Measurements from ENCODE around the gene STX12.
"Not testable (repeated sequence)": the region's sequence is repeated elsewhere in the genome, so short reads cannot be mapped to it uniquely, and the experiment has no call there.

The STX12 gene

DNA sequence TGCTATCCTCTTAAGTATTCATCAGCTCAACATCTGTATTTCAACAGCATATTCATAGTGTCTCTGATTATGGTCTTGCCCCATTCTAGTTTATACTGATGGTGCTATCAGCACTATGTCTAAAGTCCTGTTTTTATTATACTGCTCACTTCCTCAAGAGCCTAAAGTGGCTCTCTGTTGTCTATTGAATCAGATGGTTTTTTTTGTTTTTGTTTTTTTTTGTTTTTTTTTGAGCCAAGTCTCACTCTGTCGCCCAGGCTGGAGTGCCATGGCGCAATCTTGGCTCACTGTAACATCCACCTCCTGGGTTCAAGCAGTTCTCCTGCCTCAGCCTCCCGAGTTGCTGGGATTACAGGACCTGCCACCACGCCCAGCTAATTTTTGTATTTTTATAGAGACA is 6.1 kb downstream of the STX12 start:
- Mint-ChIP-seq H3K27ac (no peak overlapping the region), H3K4me3 (no peak overlapping the region), H3K27me3 (ENCODE audit: low read depth) (no peaks in the 10 kb centered on the region), H3K9me3 (no peaks in the 10 kb centered on the region), H3K4me1 (no peaks in the 10 kb centered on the region), H3K36me3 (ENCODE audit: low read depth) (peaks cover 3% of the 10 kb centered on the region)
- TF ChIP-seq, protein P1, sequence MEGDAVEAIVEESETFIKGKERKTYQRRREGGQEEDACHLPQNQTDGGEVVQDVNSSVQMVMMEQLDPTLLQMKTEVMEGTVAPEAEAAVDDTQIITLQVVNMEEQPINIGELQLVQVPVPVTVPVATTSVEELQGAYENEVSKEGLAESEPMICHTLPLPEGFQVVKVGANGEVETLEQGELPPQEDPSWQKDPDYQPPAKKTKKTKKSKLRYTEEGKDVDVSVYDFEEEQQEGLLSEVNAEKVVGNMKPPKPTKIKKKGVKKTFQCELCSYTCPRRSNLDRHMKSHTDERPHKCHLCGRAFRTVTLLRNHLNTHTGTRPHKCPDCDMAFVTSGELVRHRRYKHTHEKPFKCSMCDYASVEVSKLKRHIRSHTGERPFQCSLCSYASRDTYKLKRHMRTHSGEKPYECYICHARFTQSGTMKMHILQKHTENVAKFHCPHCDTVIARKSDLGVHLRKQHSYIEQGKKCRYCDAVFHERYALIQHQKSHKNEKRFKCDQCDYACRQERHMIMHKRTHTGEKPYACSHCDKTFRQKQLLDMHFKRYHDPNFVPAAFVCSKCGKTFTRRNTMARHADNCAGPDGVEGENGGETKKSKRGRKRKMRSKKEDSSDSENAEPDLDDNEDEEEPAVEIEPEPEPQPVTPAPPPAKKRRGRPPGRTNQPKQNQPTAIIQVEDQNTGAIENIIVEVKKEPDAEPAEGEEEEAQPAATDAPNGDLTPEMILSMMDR (IDR thresholded peaks at IDR 0.05; ENCODE audit: unreplicated experiment in 3 of 3): no peak

DNA sequence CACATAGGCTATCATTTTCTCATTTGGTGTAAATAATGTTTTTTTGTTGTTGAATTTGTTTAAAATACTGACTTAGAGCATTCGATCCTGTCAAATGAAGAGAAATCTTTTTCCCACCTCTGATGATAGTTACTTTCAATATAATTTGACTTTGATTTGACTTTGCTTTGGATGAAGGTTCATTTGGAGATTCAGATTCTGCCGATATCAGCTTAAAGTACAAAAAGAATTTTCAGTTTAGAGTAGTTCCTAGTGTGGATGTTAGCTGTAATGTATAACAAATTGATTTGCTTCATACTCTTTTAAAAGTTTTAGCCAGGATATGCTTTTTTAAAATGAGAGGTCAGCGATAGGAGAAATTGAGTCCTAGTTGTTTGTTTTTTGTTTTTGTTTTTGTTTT is 9.9 kb downstream of the STX12 start:
- H3K4me3 Mint-ChIP-seq: no peak overlapping the region

DNA sequence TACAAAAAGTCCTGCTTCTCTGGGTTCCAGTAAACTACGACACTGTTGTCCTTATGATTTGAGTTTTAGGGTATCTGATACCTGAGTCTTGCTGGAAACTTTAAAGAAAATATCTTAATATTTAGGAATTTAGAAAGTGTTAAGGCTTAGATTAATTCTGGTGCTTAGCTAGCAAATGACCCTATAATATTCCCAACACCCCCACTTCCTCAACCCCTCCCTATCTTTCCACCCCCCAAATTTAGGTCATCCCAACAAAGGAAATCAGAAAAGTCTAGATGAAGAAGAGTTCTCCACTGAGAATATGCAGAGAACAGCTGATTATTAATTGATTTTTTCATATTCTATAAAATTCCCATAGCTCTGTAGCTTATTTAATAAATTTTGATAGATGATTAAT is 11.7 kb downstream of the STX12 start:
- H3K9me3 Mint-ChIP-seq: no peaks in the 10 kb centered on the region
- no peak overlapping the region for H3K27ac Mint-ChIP-seq
- TF ChIP-seq, protein P1 (IDR thresholded peaks at IDR 0.05; ENCODE audit: unreplicated experiment in 3 of 3): no peak
- no peaks in the 10 kb centered on the region for H3K4me1 Mint-ChIP-seq
- H3K4me3 Mint-ChIP-seq: no peak overlapping the region
- H3K36me3 Mint-ChIP-seq (ENCODE audit: low read depth): peaks cover 8% of the 10 kb centered on the region
- no peaks in the 10 kb centered on the region for H3K27me3 Mint-ChIP-seq (ENCODE audit: low read depth)

More for the DNA sequence above, 9.9 kb downstream of the STX12 start:
- no peak overlapping the region for H3K27ac Mint-ChIP-seq
- no peaks in the 10 kb centered on the region for H3K27me3 Mint-ChIP-seq (ENCODE audit: low read depth)
- TF ChIP-seq, protein P1 (IDR thresholded peaks at IDR 0.05; ENCODE audit: unreplicated experiment in 3 of 3): no peak
- H3K4me1 Mint-ChIP-seq: no peaks in the 10 kb centered on the region
- H3K9me3 Mint-ChIP-seq: no peaks in the 10 kb centered on the region
- H3K36me3 Mint-ChIP-seq (ENCODE audit: low read depth): no peaks in the 10 kb centered on the region

DNA sequence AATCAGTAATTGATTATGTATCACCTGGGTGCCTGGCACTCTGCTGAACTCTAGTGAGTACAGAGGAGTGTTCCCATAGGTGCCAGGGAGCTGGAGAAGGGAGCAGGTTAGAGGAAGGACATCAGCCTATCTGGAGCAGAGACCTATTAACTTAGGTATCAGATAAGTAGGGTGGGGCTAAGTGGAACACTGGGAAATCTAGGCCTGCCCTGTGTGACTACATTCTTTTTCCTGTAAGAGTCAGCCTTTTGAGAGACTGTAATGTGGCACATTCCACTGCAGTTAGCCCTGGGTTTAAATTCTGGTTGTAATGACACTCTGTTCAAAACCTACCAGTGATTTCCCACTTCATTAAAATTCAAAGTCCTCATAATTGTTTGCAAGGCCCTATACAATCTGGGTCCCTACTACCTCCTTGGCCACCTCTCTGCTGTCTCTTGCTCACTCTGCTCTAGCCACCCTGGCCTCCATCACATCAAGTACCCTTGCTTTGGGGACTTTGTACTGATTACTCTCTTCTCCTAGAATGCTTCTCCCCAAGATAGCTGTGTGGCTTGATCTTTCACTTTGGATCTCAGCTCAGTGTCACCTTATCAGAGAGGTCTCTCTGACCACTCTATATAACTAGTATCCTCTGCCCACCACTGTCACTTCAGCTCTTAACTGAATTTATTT is 12.9 kb downstream of the STX12 start:
- H3K27me3 Mint-ChIP-seq (ENCODE audit: low read depth): no peaks in the 10 kb centered on the region
- no peaks in the 10 kb centered on the region for H3K4me1 Mint-ChIP-seq
- H3K9me3 Mint-ChIP-seq: no peaks in the 10 kb centered on the region
- TF ChIP-seq, protein P1 (IDR thresholded peaks at IDR 0.05; ENCODE audit: unreplicated experiment in 3 of 3): no peak
- peaks cover 17% of the 10 kb centered on the region for H3K36me3 Mint-ChIP-seq (ENCODE audit: low read depth)
- no peak overlapping the region for H3K4me3 Mint-ChIP-seq
- no peak overlapping the region for H3K27ac Mint-ChIP-seq

DNA sequence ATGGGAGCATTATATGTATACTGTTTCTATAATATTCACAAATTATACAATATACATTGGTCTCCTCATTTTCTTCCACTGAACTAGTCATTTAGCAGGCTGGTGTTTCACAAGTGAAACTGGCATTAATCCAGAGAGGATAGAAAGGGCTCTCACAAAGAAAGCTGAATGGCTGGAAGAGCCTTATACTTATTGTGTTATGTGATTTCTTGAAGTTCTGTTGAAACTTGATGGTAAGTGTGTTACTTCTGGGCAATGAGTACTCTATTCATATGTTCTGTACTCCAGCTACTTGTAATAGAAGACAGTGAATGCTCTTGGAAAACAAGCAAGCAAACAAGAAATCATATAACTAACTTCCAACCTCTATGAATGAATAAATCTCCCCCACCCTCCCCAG is 14.9 kb downstream of the STX12 start:
- H3K9me3 Mint-ChIP-seq: no peaks in the 10 kb centered on the region
- H3K27ac Mint-ChIP-seq: no peak overlapping the region
- no peak overlapping the region for H3K4me3 Mint-ChIP-seq
- no peaks in the 10 kb centered on the region for H3K27me3 Mint-ChIP-seq (ENCODE audit: low read depth)
- no peaks in the 10 kb centered on the region for H3K4me1 Mint-ChIP-seq
- TF ChIP-seq, protein P1 (IDR thresholded peaks at IDR 0.05; ENCODE audit: unreplicated experiment in 3 of 3): no peak
- H3K36me3 Mint-ChIP-seq (ENCODE audit: low read depth): peaks cover 22% of the 10 kb centered on the region

DNA sequence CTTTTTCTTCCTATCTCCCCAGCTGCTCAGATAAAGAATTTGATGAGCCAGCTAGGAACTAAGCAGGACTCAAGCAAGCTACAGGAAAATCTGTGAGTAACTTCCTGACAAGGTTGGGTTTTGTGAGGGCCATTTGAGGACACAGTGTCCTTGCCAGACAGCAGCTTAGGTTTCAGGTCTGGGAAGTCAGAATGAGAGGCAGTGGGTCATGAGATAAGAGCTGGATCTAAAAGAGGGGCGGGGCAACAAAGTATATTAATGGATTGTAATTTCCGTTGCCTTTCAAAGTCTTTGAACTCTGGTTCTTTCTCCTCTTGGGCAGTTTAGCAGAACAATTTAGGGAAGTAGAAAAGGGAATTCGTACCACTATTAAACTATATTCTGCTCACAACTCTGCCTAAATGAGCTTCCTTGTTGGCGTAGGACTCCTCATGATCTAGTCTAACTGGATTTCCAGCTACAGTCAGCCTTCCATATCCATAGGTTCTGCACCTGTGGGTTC is 16.6 kb downstream of the STX12 start:
- no peaks in the 10 kb centered on the region for H3K27me3 Mint-ChIP-seq (ENCODE audit: low read depth)
- no peaks in the 10 kb centered on the region for H3K4me1 Mint-ChIP-seq
- H3K36me3 Mint-ChIP-seq (ENCODE audit: low read depth): peaks cover 33% of the 10 kb centered on the region
- H3K27ac Mint-ChIP-seq: no peak overlapping the region
- TF ChIP-seq, protein P1 (IDR thresholded peaks at IDR 0.05; ENCODE audit: unreplicated experiment in 3 of 3): no peak
- no peak overlapping the region for H3K4me3 Mint-ChIP-seq
- no peaks in the 10 kb centered on the region for H3K9me3 Mint-ChIP-seq

DNA sequence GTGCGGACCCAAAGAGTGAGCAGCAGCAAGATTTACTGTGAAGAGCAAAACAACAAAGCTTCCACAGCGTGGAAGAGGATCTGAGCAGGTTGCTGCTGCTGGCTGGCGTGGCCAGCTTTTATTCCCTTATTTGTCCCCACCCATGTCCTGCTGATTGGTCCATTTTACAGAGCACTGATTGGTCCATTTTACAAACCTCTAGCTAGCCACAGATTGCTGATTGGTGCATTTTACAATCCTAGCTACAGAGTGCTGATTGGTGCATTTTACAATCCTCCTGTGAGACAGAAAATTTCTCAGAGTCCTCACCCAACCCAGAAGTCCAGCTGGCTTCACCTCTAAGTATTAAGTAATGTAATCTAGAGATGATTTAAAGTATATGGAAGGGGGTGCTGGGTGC is 17.3 kb downstream of the STX12 start:
- H3K27ac Mint-ChIP-seq; H3K9me3 Mint-ChIP-seq; H3K4me1 Mint-ChIP-seq; H3K4me3 Mint-ChIP-seq; H3K27me3 Mint-ChIP-seq (ENCODE audit: low read depth): not testable (repeated sequence)
- H3K36me3 Mint-ChIP-seq (ENCODE audit: low read depth): peaks cover 38% of the 10 kb centered on the region
